Peyer's patch (tissue), 4 donors: ENCODE data around the gene TBX10. TPM values are rescaled to one million over a fixed set of nuclear protein-coding genes. Genes with fewer than 3 reads are reported as not detected.

Experiments
- DNase-seq, 3 donors: peaks; one replicate each; pipeline ENCODE4 v3.0.0-alpha.2; 2017 to 2019
- H3K27ac ChIP-seq, 4 donors: fragments of 200-600 bp; sonication (generic); one replicate each; pipeline ENCODE4 v1.5.1; 2016 to 2019
- H3K27me3 ChIP-seq, 2 donors: fragments of 200-600 bp; sonication (generic); one replicate each; pipeline ENCODE4 v1.5.1; 2019
- H3K36me3 ChIP-seq, 3 donors: fragments of 200-600 bp; sonication (generic); one replicate each; pipeline ENCODE4 v1.5.1; 2016 to 2019
- H3K4me1 ChIP-seq, 4 donors: fragments of 200-600 bp; sonication (generic); one replicate each; pipeline ENCODE4 v1.5.1; 2016 to 2019
- H3K4me3 ChIP-seq, 4 donors: fragments of 200-600 bp; sonication (generic); 1 replicate in 3 of 4; 2 replicates in 1 of 4; pipeline ENCODE4 v1.5.1; 2016 to 2019; ENCODE audit warnings: mild to moderate bottlenecking in 1 of 4
- H3K9me3 ChIP-seq, 4 donors: fragments of 200-600 bp; sonication (generic); one replicate each; pipeline ENCODE4 v1.5.1; 2016 to 2019; ENCODE audit warnings: mild to moderate bottlenecking in 1 of 4
- POLR2A ChIP-seq, 2 donors: fragments of 450-650 bp; IDR thresholded peaks; one replicate each; pipeline ENCODE4 v1.5.1; 2017; ENCODE audit warnings: antibody characterized with exemption in 2 of 2, mild to moderate bottlenecking in 2 of 2, moderate library complexity in 2 of 2
- total RNA-seq, 4 donors: library from RNA; depleted of rRNA; stranded (reverse); fragments of >200 nt; gene quantifications; one replicate each; pipeline ENCODE4 v1.1.0, GENCODE V29; 2016
- TF ChIP-seq, protein P1 (sequence below), 6 experiments: fragments of 450-650 bp in 4 of 6; fragments of 200-600 bp in 2 of 6; sonication (generic) in 1 of 6; IDR thresholded peaks; one replicate each; pipeline ENCODE4 v1.5.1; 2017 to 2019; ENCODE audit warnings: antibody characterized with exemption in 6 of 6, mild to moderate bottlenecking in 3 of 6, moderate library complexity in 1 of 6

The TBX10 gene
- total RNA-seq, 4 donors from 2014 or later: 16.9 to 82.5 (median 64.1) TPM; not detected in 1

GRCh38 chr11:67644472-67645418, 5.2 kb upstream of the TBX10 start:
- TF ChIP-seq, protein P1, sequence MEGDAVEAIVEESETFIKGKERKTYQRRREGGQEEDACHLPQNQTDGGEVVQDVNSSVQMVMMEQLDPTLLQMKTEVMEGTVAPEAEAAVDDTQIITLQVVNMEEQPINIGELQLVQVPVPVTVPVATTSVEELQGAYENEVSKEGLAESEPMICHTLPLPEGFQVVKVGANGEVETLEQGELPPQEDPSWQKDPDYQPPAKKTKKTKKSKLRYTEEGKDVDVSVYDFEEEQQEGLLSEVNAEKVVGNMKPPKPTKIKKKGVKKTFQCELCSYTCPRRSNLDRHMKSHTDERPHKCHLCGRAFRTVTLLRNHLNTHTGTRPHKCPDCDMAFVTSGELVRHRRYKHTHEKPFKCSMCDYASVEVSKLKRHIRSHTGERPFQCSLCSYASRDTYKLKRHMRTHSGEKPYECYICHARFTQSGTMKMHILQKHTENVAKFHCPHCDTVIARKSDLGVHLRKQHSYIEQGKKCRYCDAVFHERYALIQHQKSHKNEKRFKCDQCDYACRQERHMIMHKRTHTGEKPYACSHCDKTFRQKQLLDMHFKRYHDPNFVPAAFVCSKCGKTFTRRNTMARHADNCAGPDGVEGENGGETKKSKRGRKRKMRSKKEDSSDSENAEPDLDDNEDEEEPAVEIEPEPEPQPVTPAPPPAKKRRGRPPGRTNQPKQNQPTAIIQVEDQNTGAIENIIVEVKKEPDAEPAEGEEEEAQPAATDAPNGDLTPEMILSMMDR (IDR thresholded peaks at IDR 0.05): no peak
- TF ChIP-seq POLR2A (IDR thresholded peaks at IDR 0.05): no peak
- Histone ChIP-seq H3K9me3 (no peaks in the 10 kb centered on the region), H3K27me3 (no peaks in the 10 kb centered on the region), H3K4me3 (no peak overlapping the region), H3K4me1 (peaks cover 0 to 42% (median 36%) of the 10 kb centered on the region in 4 donors), H3K36me3 (no peaks in the 10 kb centered on the region), H3K27ac (no peak overlapping the region)
- no peak for DNase-seq

- no peak overlapping the region for H3K27ac ChIP-seq
- no peak overlapping the region for H3K4me3 ChIP-seq
- H3K4me1 ChIP-seq: peaks cover 0 to 35% (median 33%) of the 10 kb centered on the region in 4 donors
- TF ChIP-seq, protein P1 (IDR thresholded peaks at IDR 0.05): peak in 3 of 6 experiments; percentile 41 to 45 (median 42)
- no peak for TF ChIP-seq POLR2A (IDR thresholded peaks at IDR 0.05)
- no peaks in the 10 kb centered on the region for H3K27me3 ChIP-seq
- no peaks in the 10 kb centered on the region for H3K9me3 ChIP-seq
- DNase-seq: no peak
- H3K36me3 ChIP-seq: no peaks in the 10 kb centered on the region
Measured at GRCh38 chr11:67644042-67644441, 4.5 kb upstream of the TBX10 start.

- no peak for TF ChIP-seq POLR2A (IDR thresholded peaks at IDR 0.05)
- TF ChIP-seq, protein P1 (IDR thresholded peaks at IDR 0.05): no peak
- Histone ChIP-seq H3K27me3 (no peaks in the 10 kb centered on the region), H3K4me3 (no peak overlapping the region), H3K9me3 (no peaks in the 10 kb centered on the region), H3K27ac (no peak overlapping the region), H3K36me3 (no peaks in the 10 kb centered on the region), H3K4me1 (peaks cover 0 to 21% (median 20%) of the 10 kb centered on the region in 4 donors)
- no peak for DNase-seq
Measured at GRCh38 chr11:67642173-67643120, 2.9 kb upstream of the TBX10 start.

GRCh38 chr11:67641338-67642172, 2.0 kb upstream of the TBX10 start:
- Histone ChIP-seq H3K4me1 (peaks cover 0 to 12% (median 11%) of the 10 kb centered on the region in 4 donors), H3K27ac (no peak overlapping the region), H3K36me3 (no peaks in the 10 kb centered on the region), H3K27me3 (no peaks in the 10 kb centered on the region), H3K9me3 (no peaks in the 10 kb centered on the region), H3K4me3 (no peak overlapping the region)
- TF ChIP-seq, protein P1 (IDR thresholded peaks at IDR 0.05): no peak
- TF ChIP-seq POLR2A (IDR thresholded peaks at IDR 0.05): no peak
- DNase-seq: peak in 1 of 3 donors; percentile 48
